HepG2 (cell line): ENCODE results near the gene GIPC1. TPM values are rescaled to one million over a fixed set of nuclear protein-coding genes. Genes with fewer than 3 reads are reported as not detected.

ENCODE experiments used
- ATAC-seq: fragments of 200-7000 bp; cut with Tn5 transposase; 3 replicates; pipeline ENCODE4 v1.9.1; 2020; ENCODE audit warnings: mild to moderate bottlenecking, moderate library complexity
- BruUV-seq: library from RNA; stranded (reverse); fragments of 400-500 nt; replicated peaks from 2 replicates; lab custom pipeline; 2021; lab: Mats Ljungman, UMichigan
- CTCF ChIA-PET: fragments of 300-600 bp; formaldehyde crosslinking; extraction: SDS; loops from one replicate; lab custom pipeline; 2021; ENCODE audit warnings: low total read pairs, inconsistent platforms, low intra/inter-chr PET ratio; lab: Yijun Ruan, JAX
- POLR2A ChIA-PET: fragments of 350-600 bp; sonication (Branson Sonifier 250); formaldehyde crosslinking; loops from one replicate; lab custom pipeline; 2020; ENCODE audit warnings: antibody characterized with exemption, inconsistent platforms; lab: Yijun Ruan, JAX
- DNase-seq: peaks from one replicate; pipeline ENCODE4 v3.0.0-alpha.2; 2015; ENCODE audit warnings: low spot score
- FAIRE-seq: peaks from 3 replicates; lab custom pipeline; 2011; peaks lifted over from hg19 to GRCh38; lab: Jason Lieb, UNC
- H2AFZ ChIP-seq: one replicate; pipeline ENCODE4 v1.6.1; 2011; ENCODE audit warnings: low read length, inconsistent platforms
- H3K27ac ChIP-seq: fragments of 300-600 bp; 3 replicates; pipeline ENCODE4 v1.8.0; 2011; ENCODE audit warnings: mixed run types, mild to moderate bottlenecking, mixed read lengths, low read length, inconsistent platforms; ENCODE audit not compliant: insufficient read depth; ENCODE audit errors: extremely low read length
- H3K27me3 ChIP-seq, 2 experiments: fragments of 200-600 bp in 1 of 2; 2 replicates in 1 of 2; 3 replicates in 1 of 2; pipeline versions ENCODE4 v1.6.0 to v1.8.0; 2011; ENCODE audit warnings: low read length in 2 of 2, mild to moderate bottlenecking in 2 of 2, moderate library complexity in 2 of 2, inconsistent platforms in 1 of 2; ENCODE audit not compliant: insufficient read depth in 2 of 2, control insufficient read depth in 1 of 2
- H3K36me3 ChIP-seq, 2 experiments: fragments of 200-600 bp in 1 of 2; replicated peaks in 1 of 2; 2 replicates in 1 of 2; 3 replicates in 1 of 2; pipeline versions ENCODE4 v1.5.1 to v1.8.0; 2011; ENCODE audit warnings: low read length in 2 of 2, inconsistent platforms in 1 of 2; ENCODE audit not compliant: insufficient read depth in 2 of 2, control insufficient read depth in 1 of 2
- H3K4me1 ChIP-seq: 2 replicates; pipeline ENCODE4 v1.5.1; 2012; ENCODE audit warnings: low read length, inconsistent platforms; ENCODE audit not compliant: insufficient read depth
- H3K4me2 ChIP-seq: 2 replicates; pipeline ENCODE4 v1.6.0; 2011; ENCODE audit warnings: low read depth, low read length, inconsistent platforms
- H3K4me3 ChIP-seq, 3 experiments: fragments of 200-600 bp in 1 of 3; sonication (generic), shearing (Covaris generic) in 1 of 3; replicated peaks in 1 of 3; 2 replicates each; pipeline ENCODE4 v1.5.1; 2011 to 2016; ENCODE audit warnings: low read length in 3 of 3, inconsistent platforms in 2 of 3, low read depth in 2 of 3, mild to moderate bottlenecking in 2 of 3, control low read depth in 1 of 3, mixed read lengths in 1 of 3; ENCODE audit not compliant: insufficient read depth in 1 of 3
- H3K79me2 ChIP-seq: one replicate; pipeline ENCODE4 v1.6.1; 2011; ENCODE audit warnings: low read length, inconsistent platforms; ENCODE audit not compliant: insufficient read depth
- H3K9ac ChIP-seq: 2 replicates; pipeline ENCODE4 v1.6.0; 2011; ENCODE audit warnings: mild to moderate bottlenecking, low read depth, low read length, inconsistent platforms; ENCODE audit not compliant: insufficient read depth
- H3K9me3 ChIP-seq: 2 replicates; pipeline ENCODE4 v1.5.1; 2012; ENCODE audit warnings: mild to moderate bottlenecking, low read length
- H4K20me1 ChIP-seq: 2 replicates; pipeline ENCODE4 v1.6.0; 2011; ENCODE audit warnings: inconsistent platforms, mild to moderate bottlenecking, low read length, moderate library complexity; ENCODE audit not compliant: insufficient read depth
- HDAC1 ChIP-seq: sonication (generic); formaldehyde crosslinking; IDR thresholded peaks from 2 replicates; pipeline ENCODE4 v1.5.1; 2020; ENCODE audit warnings: mild to moderate bottlenecking, missing genetic modification reagents
- IRF2 ChIP-seq: IDR thresholded peaks from 2 replicates; pipeline ENCODE4 v1.6.1; 2018; ENCODE audit warnings: missing genetic modification reagents, missing compliant biosample characterization
- JUNB ChIP-seq: sonication (generic); formaldehyde crosslinking; IDR thresholded peaks from 2 replicates; pipeline ENCODE4 v1.8.0; 2022; ENCODE audit warnings: missing genetic modification reagents, mild to moderate bottlenecking, borderline replicate concordance
- SRSF1 ChIP-seq: fragments of 200-400 bp; formaldehyde crosslinking; optimal IDR thresholded peaks from 2 replicates; pipeline ENCODE3; 2017; ENCODE audit warnings: mild to moderate bottlenecking, low read depth, low read length, moderate library complexity
- ZNF496 ChIP-seq: sonication (generic); formaldehyde crosslinking; IDR thresholded peaks from 2 replicates; pipeline ENCODE4 v1.8.1; 2023; ENCODE audit warnings: mild to moderate bottlenecking, moderate library complexity, missing genetic modification reagents; ENCODE audit not compliant: insufficient replicate concordance
- ZNF772 ChIP-seq: sonication (generic); formaldehyde crosslinking; IDR thresholded peaks from 2 replicates; pipeline ENCODE4 v1.5.0; 2020; ENCODE audit warnings: mild to moderate bottlenecking, missing genetic modification reagents
- ZNF878 ChIP-seq: sonication (generic); formaldehyde crosslinking; IDR thresholded peaks from 2 replicates; pipeline ENCODE4 v1.8.1; 2023; ENCODE audit warnings: mild to moderate bottlenecking, missing genetic modification reagents, moderate library complexity
- WGBS: methylation state at CpG from one replicate; pipeline ENCODE4 v1.1.6; 2017; ENCODE audit warnings: low lambda C conversion rate; 5-methylcytosine and 5-hydroxymethylcytosine counted together
- in situ Hi-C: cut with HindIII; loops from 2 replicates; pipeline ENCODE4 v1.10.0; 2017; ENCODE audit warnings: low pct_unique_long_range_greater_than_20kb; ENCODE audit not compliant: extremely low pct_ligation_motif_present
- intact Hi-C: fragments of 100-400 bp; cut with micrococcal nuclease; formaldehyde crosslinking; loops from one replicate; pipeline ENCODE4 v1.10.0; 2022; ENCODE audit not compliant: unreplicated experiment
- polyA plus RNA-seq, 8 experiments: library from polyadenylated mRNA; depleted of rRNA in 3 of 8; stranded (reverse) in 7 of 8; unstranded in 1 of 8; fragments of >200 nt; fragmentation: Illumina TruSeq in 4 of 8; extraction: Trizol in 4 of 8; gene quantifications; 2 replicates each; pipeline versions ENCODE4 v1.2.1 to v1.2.3, GENCODE V29; 2011 to 2016; ENCODE audit warnings: low read depth in 4 of 8, missing spikeins in 1 of 8, mixed read lengths in 1 of 8; ENCODE audit not compliant: insufficient read depth in 1 of 8
- total RNA-seq, 5 experiments: library from RNA; depleted of rRNA; stranded (reverse); fragments of >200 nt; fragmentation: Illumina TruSeq; extraction: Trizol; gene quantifications; 2 replicates each; pipeline ENCODE4 v1.2.3, GENCODE V29; 2016; ENCODE audit warnings: low read depth in 1 of 5
- TF ChIP-seq, protein P1 (sequence below): sonication (generic); formaldehyde crosslinking; IDR thresholded peaks from 2 replicates; pipeline ENCODE4 v1.4.0; 2020; ENCODE audit warnings: missing genetic modification reagents
- TF ChIP-seq, protein P2 (sequence below), 2 experiments: sonication (generic) in 1 of 2; formaldehyde crosslinking in 1 of 2; IDR thresholded peaks; 2 replicates each; pipeline versions ENCODE4 v1.5.1 to v1.6.1; 2011 to 2020; ENCODE audit warnings: borderline replicate concordance in 1 of 2, low read depth in 1 of 2, low read length in 1 of 2, mild to moderate bottlenecking in 1 of 2, missing genetic modification reagents in 1 of 2, moderate library complexity in 1 of 2
- TF ChIP-seq, protein P3 (sequence below): sonication (generic); formaldehyde crosslinking; IDR thresholded peaks from 2 replicates; pipeline ENCODE4 v1.5.1; 2020; ENCODE audit warnings: mild to moderate bottlenecking, missing genetic modification reagents, moderate library complexity

The GIPC1 gene
- total and polyA plus RNA-seq, 2 of the 13 experiments (the other 11 are each of a cell fraction or from before 2014, with no cell fraction given): 27.1 to 48.1 TPM

DNA sequence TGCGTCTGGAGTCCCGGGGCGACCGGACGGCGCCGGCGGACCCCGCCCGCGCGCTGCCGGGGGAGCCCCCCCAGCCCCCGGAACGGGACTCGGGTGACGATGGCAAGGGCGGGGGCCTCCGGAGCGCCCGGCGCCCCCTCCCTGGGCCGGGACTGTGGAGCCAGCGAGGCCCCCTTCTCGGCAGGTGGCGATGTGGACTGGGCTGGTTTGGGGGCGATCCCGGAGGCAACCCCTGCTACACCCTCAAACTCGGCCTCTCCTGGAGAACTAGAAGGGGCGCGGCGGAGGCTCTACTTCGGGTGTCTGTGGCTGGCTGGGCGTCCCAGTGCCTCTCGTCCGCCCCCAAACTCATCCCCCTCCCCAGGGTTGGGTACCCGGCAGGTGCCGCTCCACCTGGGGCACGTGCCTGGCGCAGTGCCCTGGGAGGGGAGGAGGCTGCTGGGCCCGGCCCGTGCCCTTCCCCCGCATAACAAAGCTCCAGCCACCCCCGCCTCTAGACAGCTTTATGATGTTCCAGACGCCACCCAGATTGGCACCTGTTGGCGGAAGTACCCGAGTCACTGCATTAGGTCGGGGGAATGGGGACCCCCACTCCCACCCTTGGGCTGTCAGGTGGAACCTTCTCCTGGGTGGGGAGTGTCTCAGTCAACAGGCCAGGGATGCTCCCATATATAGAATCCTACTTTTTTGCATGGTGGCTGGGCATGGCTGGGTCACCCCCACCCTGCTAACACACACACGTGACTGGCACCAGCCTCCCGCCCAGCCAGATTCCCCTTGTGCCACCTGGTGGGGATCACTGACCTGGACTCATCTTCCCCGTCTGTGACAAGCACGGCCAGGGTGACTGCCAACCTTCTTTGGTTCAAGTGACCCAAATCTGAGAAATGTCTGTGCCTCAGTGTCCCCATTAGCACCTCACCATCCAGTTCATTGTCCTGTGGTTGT is 62.1 kb downstream of the GIPC1 start:
- POLR2A ChIA-PET: no interaction called here
- Histone ChIP-seq H3K27me3 (no peaks in the 10 kb centered on the region), H2AFZ (no peak overlapping the region), H3K4me2 (peak overlapping the region; percentile 91), H3K9me3 (no peaks in the 10 kb centered on the region), H4K20me1 (peaks cover 2% of the 10 kb centered on the region; the same call in 1 of the 2 replicates), H3K36me3 (no peaks in the 10 kb centered on the region; a peak in 1 of 5 replicates), H3K4me3 (peak overlapping the region; percentile 66 to 81 (median 80)), H3K27ac (peak overlapping the region; percentile 33), H3K9ac (peak overlapping the region; percentile 83), H3K79me2 (peaks cover 6% of the 10 kb centered on the region), H3K4me1 (peaks cover 32% of the 10 kb centered on the region)
- intact Hi-C loops (no loop called here), in situ Hi-C loops (no loop called here)
- WGBS: 10% methylated on average over 5 of the region's 52 CpGs
- CTCF ChIA-PET: no interaction called here
- peak; percentile 15 for ATAC-seq
- no peak for FAIRE-seq
- no TSS peak for BruUV-seq
- no peak for DNase-seq
- TF ChIP-seq, protein P1, sequence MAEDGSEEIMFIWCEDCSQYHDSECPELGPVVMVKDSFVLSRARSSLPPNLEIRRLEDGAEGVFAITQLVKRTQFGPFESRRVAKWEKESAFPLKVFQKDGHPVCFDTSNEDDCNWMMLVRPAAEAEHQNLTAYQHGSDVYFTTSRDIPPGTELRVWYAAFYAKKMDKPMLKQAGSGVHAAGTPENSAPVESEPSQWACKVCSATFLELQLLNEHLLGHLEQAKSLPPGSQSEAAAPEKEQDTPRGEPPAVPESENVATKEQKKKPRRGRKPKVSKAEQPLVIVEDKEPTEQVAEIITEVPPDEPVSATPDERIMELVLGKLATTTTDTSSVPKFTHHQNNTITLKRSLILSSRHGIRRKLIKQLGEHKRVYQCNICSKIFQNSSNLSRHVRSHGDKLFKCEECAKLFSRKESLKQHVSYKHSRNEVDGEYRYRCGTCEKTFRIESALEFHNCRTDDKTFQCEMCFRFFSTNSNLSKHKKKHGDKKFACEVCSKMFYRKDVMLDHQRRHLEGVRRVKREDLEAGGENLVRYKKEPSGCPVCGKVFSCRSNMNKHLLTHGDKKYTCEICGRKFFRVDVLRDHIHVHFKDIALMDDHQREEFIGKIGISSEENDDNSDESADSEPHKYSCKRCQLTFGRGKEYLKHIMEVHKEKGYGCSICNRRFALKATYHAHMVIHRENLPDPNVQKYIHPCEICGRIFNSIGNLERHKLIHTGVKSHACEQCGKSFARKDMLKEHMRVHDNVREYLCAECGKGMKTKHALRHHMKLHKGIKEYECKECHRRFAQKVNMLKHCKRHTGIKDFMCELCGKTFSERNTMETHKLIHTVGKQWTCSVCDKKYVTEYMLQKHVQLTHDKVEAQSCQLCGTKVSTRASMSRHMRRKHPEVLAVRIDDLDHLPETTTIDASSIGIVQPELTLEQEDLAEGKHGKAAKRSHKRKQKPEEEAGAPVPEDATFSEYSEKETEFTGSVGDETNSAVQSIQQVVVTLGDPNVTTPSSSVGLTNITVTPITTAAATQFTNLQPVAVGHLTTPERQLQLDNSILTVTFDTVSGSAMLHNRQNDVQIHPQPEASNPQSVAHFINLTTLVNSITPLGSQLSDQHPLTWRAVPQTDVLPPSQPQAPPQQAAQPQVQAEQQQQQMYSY (CRISPR knock-in tag): 0 out of 2 replicates have a peak, but pooled peaks have one; percentile 19
- TF ChIP-seq SRSF1 (peak; percentile 80), HDAC1 (peak; percentile 42; the same call in 1 of the 2 replicates), ZNF496 (CRISPR knock-in tag) (no peak), IRF2 (CRISPR knock-in tag) (no peak), ZNF878 (CRISPR knock-in tag) (no peak), ZNF772 (CRISPR knock-in tag) (peak; percentile 26; the same call in 1 of the 2 replicates), JUNB (no peak)
- TF ChIP-seq, protein P2, sequence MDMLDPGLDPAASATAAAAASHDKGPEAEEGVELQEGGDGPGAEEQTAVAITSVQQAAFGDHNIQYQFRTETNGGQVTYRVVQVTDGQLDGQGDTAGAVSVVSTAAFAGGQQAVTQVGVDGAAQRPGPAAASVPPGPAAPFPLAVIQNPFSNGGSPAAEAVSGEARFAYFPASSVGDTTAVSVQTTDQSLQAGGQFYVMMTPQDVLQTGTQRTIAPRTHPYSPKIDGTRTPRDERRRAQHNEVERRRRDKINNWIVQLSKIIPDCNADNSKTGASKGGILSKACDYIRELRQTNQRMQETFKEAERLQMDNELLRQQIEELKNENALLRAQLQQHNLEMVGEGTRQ (IDR thresholded peaks at IDR 0.05; ENCODE audit: low read depth, low read length): no peak
- TF ChIP-seq, protein P2 (CRISPR knock-in tag; IDR thresholded peaks at IDR 0.05; ENCODE audit: borderline replicate concordance): peak; percentile 38; the same call in 1 of the 2 replicates
- TF ChIP-seq, protein P3, sequence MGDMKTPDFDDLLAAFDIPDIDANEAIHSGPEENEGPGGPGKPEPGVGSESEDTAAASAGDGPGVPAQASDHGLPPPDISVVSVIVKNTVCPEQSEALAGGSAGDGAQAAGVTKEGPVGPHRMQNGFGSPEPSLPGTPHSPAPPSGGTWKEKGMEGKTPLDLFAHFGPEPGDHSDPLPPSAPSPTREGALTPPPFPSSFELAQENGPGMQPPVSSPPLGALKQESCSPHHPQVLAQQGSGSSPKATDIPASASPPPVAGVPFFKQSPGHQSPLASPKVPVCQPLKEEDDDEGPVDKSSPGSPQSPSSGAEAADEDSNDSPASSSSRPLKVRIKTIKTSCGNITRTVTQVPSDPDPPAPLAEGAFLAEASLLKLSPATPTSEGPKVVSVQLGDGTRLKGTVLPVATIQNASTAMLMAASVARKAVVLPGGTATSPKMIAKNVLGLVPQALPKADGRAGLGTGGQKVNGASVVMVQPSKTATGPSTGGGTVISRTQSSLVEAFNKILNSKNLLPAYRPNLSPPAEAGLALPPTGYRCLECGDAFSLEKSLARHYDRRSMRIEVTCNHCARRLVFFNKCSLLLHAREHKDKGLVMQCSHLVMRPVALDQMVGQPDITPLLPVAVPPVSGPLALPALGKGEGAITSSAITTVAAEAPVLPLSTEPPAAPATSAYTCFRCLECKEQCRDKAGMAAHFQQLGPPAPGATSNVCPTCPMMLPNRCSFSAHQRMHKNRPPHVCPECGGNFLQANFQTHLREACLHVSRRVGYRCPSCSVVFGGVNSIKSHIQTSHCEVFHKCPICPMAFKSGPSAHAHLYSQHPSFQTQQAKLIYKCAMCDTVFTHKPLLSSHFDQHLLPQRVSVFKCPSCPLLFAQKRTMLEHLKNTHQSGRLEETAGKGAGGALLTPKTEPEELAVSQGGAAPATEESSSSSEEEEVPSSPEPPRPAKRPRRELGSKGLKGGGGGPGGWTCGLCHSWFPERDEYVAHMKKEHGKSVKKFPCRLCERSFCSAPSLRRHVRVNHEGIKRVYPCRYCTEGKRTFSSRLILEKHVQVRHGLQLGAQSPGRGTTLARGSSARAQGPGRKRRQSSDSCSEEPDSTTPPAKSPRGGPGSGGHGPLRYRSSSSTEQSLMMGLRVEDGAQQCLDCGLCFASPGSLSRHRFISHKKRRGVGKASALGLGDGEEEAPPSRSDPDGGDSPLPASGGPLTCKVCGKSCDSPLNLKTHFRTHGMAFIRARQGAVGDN (CRISPR knock-in tag): peak; percentile 27; the same call in 1 of the 2 replicates
